GM03348 (cell line): ENCODE data around the gene OSR1.
"Not testable (repeated sequence)": the region's sequence is repeated elsewhere in the genome, so short reads cannot be mapped to it uniquely, and the experiment has no call there.

Experiments used
- DNase-seq: peaks from one replicate; pipeline ENCODE4 v3.0.0; 2012; ENCODE audit warnings: low spot score

OSR1 gene

GRCh38 chr2:19358242-19359020 lies at the start of gene OSR1:
Gene OSR1 (minus strand): TSS chr2:19358623. CDS start chr2:19353805, 4,818 bp downstream.
- peak; percentile 92 for DNase-seq

- DNase-seq = no peak
Measured at GRCh38 chr2:19403785-19404184, 45.4 kb upstream of the OSR1 start.

- no peak for DNase-seq
Measured at GRCh38 chr2:19392191-19392590, 33.8 kb upstream of the OSR1 start.

- DNase-seq = not testable (repeated sequence)
Measured at GRCh38 chr2:19389469-19389868, 31.0 kb upstream of the OSR1 start.

GRCh38 chr2:19380532-19380931 lies 22.1 kb upstream of the OSR1 start:
- DNase-seq = no peak

- no peak for DNase-seq
Measured at GRCh38 chr2:19378939-19379338, 20.5 kb upstream of the OSR1 start.

GRCh38 chr2:19377717-19378116 lies 19.3 kb upstream of the OSR1 start:
- no peak for DNase-seq

GRCh38 chr2:19373352-19373751 lies 14.9 kb upstream of the OSR1 start:
- DNase-seq = no peak

- no peak for DNase-seq
Measured at GRCh38 chr2:19371996-19372582, 13.7 kb upstream of the OSR1 start.

GRCh38 chr2:19369341-19369955 lies 11.0 kb upstream of the OSR1 start:
- peak; percentile 49 for DNase-seq

GRCh38 chr2:19368760-19369159 lies 10.3 kb upstream of the OSR1 start:
- no peak for DNase-seq

- peak; percentile 72 for DNase-seq
Measured at GRCh38 chr2:19367326-19367725, 8.9 kb upstream of the OSR1 start.

GRCh38 chr2:19365126-19365525 lies 6.7 kb upstream of the OSR1 start:
- DNase-seq = no peak

GRCh38 chr2:19364014-19364413 lies 5.6 kb upstream of the OSR1 start:
- no peak for DNase-seq

- no peak for DNase-seq
Measured at GRCh38 chr2:19363474-19363778, 5.0 kb upstream of the OSR1 start.

- peak; percentile 88 for DNase-seq
Measured at GRCh38 chr2:19362755-19363473, 4.5 kb upstream of the OSR1 start.

- DNase-seq = peak; percentile 16
Measured at GRCh38 chr2:19362094-19362754, 3.8 kb upstream of the OSR1 start.

- DNase-seq = peak; percentile 73
Measured at GRCh38 chr2:19361325-19361990, 3.0 kb upstream of the OSR1 start.

GRCh38 chr2:19360966-19361321 lies 2.5 kb upstream of the OSR1 start:
- DNase-seq = no peak

- no peak for DNase-seq
Measured at GRCh38 chr2:19360266-19360965, 2.0 kb upstream of the OSR1 start.

- DNase-seq = no peak
Measured at GRCh38 chr2:19359456-19359855, 1.0 kb upstream of the OSR1 start.
